ENCODE data around the gene TM7SF2.
"Not testable (repeated sequence)": the region's sequence is repeated elsewhere in the genome, so short reads cannot be mapped to it uniquely, and the experiment has no call there.

Gene TM7SF2

GRCh38 chr11:65130631-65131416 is 19.2 kb downstream of the TM7SF2 start:
- no peak for DNase-seq

DNA sequence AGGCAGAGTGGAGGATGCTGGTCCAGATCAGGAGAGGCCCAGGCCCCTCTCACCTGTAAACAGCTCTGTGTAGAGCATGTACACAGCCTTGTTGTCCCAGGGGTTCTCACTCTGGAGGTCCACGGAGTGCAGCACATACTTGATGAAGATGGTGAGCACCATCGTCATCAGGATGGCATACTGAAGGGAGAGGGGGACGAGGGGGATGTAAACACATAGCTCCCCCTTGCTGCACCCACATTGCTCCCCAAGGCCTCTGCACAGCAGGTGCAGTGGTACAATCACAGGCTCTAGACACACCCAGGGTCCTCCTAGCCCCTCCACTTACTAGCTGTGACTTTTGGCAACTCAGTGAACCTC is 19.7 kb downstream of the TM7SF2 start:
- DNase-seq: no peak

DNA sequence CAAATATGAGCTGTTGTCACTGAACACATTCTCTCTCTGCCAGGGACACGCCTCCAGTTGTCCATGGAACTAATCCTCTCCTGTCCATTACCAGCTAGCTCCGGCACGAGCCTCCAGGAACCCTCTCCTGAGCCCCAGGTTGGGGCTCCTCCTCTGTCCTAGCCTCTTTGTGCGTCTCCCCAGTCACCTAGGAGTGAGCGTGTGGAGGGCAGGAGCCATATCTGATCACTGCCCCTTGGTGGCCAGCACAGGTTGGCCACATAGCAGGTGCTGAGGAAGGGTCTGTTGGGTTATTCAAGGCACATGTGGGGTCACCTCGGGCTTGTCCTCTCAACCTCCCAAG is 20.2 kb downstream of the TM7SF2 start:
- DNase-seq: no peak

DNA sequence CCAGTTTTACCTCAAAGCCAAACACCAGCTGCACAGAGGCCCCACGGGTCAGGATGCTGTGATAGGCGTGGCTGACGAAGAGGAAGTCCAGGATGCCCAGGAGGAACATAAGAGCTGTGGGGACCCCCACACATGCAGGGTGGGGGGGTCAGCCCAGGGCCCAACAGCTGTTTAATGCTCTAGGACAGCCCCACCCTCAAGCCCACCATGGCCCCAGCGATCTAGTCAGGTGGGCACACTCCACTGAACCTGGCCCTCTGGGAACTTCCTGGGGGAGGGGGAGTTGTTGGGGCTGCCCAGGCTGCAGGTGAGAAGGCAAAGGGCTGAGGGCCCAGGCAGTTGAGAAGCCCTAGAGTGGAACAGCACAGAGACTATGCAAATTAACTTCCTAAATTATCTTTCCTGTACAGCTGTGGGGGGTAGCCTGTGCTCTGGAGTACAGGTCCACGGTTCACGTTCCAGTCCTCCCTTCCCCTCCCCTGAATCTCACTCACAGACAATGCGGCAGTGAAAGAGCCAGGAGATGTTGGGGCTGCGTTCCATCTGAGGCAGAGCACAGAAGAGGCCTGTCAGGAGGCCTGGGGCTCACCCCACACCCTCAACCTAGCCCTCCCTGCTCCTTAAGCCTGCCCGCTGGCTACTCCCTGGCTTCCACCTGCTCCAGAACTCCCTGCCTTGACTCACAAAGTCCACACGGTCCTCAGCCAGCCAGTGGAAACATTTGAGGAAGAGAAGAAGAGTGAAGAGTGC is 20.7 kb downstream of the TM7SF2 start:
- DNase-seq: no peak

- DNase-seq: no peak
These were observed 21.5 kb downstream of the TM7SF2 start for GRCh38 chr11:65132988-65133700.

GRCh38 chr11:65133724-65134123 is 22.1 kb downstream of the TM7SF2 start:
- DNase-seq: no peak

DNA sequence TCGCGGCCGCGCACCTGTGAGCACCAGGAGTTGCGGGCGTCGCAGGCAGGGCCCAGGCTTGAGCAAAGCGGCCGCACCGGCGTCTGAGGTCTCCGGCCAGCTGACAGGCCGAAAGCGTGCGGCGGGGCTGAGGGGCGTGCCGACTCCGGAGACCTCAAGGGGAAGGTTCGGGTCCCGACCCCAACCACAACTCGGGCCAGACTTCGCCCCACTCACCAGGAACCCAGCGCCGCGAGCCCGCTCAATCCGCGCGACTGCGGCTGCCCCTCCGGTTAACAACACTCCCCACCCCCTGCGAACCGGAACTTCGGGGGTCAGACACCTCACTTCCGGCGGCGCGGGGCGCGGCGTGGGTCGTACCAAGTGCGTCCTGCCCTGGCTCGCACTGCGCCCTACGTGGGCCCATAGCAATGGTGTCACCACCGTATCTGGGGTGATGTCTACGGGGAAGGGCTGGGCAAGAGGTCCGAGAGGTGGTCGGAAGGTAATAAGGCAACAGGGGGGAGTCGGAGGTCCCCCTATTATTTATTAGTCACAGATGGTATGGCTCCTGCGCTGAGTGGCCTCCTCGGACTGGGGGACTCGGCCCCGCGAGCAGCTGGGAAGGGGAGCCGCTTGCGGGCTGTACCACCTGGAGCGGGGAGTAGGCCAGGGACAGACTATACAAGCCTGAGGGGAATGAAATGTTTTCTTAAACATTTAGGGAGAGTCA is 22.7 kb downstream of the TM7SF2 start, which contains the start of gene SYVN1:
TSS of gene SYVN1 (minus strand) at position 280 of the 712 bp plus-strand sequence. CDS start 918 bp downstream, outside the sequence.
- no peak for DNase-seq

DNA sequence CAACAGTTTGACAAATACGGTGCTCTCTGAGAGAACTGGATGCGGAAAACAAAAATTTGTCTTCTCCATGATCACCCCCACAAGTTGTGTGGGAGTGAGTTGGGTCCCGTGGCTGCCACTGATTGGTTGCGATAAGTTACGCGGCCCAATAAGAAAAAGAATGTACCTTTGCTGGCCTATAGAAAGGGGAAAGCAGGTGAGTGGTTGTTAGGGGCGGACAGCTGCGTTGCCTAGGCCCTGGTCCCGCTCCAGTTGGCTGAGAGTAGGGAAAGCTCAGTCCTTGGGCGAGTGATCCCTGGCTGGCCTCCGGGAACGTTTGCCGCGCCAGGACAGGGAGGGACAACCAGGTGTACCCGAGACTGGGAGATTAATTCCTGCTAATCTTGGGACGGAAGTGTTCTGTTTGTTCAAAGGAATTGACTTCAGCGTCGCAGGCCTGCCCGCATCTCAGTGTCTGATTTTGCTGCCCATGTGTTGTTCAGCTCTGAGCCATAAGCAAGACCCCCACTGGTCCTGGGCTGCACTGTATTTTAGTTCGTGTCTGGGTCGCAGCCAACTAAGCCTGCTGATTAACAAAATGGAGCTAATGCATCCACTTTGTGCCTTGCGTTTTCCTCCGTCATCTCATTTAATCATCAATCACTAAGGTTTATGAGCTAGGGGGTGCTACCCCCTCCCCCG is 23.4 kb downstream of the TM7SF2 start:
- peak; percentile 89 for DNase-seq

GRCh38 chr11:65135633-65136145 is 24.0 kb downstream of the TM7SF2 start:
- DNase-seq: no peak

GRCh38 chr11:65136515-65137096 is 24.9 kb downstream of the TM7SF2 start:
- no peak for DNase-seq

GRCh38 chr11:65141896-65142494 is 30.3 kb downstream of the TM7SF2 start:
- DNase-seq: no peak

- no peak for DNase-seq
These were observed 35.8 kb downstream of the TM7SF2 start for GRCh38 chr11:65147352-65148075.

GRCh38 chr11:65148657-65149056 is 37.0 kb downstream of the TM7SF2 start:
- DNase-seq: no peak

DNA sequence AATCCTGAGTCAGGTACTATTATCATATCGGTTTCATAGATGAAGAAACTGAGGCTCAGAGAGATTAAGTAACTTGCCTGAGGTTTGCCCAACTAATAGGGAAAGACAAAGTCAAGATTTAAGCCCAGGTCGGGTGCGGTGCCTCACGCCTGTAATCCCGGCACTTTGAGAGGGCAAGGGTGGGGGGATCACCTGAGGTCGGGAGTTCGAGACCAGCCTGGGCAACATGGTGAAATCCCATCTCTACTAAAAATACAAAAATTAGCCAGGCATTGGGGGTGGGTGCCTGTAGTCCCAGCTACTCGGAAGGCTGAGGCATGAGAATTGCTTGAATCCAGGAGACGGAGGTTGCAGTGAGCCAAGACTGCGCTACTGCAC is 38.4 kb downstream of the TM7SF2 start:
- DNase-seq: not testable (repeated sequence)

DNA sequence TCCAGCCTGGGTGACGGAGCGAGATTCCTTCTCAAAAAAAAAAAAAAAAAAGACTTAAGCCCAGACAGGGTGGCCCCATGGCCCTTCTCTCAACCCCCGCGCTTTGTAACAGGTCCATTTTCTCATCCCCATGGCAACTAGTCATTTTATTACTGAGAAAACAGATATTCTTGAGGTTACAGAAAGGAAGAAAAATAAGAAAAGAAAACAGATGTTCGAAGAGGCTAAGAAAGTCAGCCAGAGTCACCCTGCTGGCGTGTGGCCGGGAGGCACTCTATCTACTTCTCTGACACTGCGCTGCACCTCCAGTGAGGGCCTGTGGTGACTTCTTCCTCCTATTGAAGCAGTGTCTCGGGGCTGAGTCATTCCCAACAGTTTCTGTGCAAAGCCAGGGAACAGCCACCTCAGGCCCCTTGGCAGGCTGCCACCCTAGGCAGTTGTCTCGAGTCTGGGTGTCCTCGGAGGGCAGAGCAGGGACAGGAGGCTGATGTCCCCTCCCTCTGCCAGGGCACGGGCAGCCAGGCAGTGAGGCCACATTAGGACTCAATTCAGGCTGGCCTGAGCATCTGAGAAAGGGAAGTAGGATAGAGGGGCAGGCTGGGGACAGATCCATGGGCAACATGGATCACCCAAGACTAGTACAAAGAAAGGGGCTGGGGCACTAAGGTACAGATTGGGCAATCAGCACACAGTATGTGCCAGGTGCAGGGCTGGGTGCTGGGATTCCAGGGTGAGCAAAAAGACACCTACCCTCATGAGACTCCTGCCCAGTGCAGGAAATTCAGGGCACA is 39.0 kb downstream of the TM7SF2 start:
- DNase-seq: no peak

- no peak for DNase-seq
These were observed 39.7 kb downstream of the TM7SF2 start for GRCh38 chr11:65151331-65151899.

DNA sequence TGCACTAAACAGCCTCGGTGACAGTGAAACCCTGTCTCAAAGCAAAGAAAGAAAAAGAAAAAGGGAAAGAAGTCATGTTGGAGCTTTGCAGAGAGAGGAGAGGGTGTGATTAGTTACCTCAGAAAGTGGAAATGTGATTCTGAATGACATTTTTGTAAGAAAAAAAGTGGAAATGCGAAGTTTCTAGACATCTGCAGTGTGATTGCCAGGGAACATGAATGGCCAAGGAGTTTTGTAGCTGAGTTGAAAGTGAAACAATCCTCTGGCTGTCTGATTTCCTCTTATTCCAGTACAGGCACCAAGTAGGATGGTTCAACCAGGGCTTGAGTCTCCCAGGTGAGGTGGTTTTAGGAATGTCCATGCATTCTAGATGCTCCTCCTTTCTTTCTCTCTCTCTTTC is 40.5 kb downstream of the TM7SF2 start:
- no peak for DNase-seq

GRCh38 chr11:65156256-65156655 is 44.6 kb downstream of the TM7SF2 start:
- no peak for DNase-seq

DNA sequence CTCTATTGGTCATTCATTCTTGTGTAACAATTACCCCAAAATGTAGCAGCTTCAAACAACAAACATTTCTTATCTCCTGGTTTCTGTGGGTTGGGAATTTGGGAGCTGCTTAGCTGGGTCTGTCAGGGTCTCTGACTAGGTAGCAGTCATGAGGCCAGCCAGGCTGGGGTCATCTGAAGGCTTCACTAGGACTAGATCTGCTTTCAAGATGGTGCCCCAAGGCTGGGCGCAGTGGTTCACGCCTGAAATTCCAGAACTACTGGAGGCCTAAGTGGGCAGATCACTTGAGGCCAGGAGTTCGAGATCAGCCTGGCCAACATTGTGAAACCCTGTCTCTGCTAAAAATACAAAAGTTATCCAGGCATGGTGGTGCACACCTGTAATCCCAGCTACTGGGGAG is 45.3 kb downstream of the TM7SF2 start:
- no peak for DNase-seq

DNA sequence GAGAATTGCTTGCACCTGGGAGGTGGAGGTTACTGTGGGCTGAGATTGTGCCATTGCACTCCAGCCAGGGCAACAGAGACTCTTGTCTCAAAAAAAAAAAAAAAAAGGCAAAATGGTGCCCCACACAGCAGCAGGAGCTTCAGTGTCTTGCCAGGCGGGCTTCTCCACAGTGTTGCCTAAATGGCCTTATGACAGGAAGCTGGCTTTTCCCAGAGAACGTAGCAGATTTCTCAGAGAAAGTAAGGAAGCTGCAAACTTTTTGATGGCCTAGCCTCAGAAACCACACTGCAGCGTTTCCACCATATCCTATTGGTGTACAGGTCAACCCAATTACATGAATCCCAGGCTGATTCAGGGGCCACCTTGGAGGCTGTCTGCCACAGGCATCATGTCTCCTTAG is 45.7 kb downstream of the TM7SF2 start:
- no peak for DNase-seq
